GM21528 (cell line): Measurements from ENCODE around the gene MT1B.
"Not testable (repeated sequence)": the region's sequence is repeated elsewhere in the genome, so short reads cannot be mapped to it uniquely, and the experiment has no call there.

ENCODE experiments used
- ATAC-seq: cut with Tn5 transposase; IDR thresholded peaks from one replicate; pipeline ENCODE4 v1.9.1; 2021; ENCODE audit warnings: mild to moderate bottlenecking, moderate library complexity; ENCODE audit not compliant: unreplicated experiment, low FRiP score

The MT1B gene

GRCh38 chr16:56618138-56618537 is 33.5 kb upstream of the MT1B start:
- ATAC-seq, result no peak

DNA sequence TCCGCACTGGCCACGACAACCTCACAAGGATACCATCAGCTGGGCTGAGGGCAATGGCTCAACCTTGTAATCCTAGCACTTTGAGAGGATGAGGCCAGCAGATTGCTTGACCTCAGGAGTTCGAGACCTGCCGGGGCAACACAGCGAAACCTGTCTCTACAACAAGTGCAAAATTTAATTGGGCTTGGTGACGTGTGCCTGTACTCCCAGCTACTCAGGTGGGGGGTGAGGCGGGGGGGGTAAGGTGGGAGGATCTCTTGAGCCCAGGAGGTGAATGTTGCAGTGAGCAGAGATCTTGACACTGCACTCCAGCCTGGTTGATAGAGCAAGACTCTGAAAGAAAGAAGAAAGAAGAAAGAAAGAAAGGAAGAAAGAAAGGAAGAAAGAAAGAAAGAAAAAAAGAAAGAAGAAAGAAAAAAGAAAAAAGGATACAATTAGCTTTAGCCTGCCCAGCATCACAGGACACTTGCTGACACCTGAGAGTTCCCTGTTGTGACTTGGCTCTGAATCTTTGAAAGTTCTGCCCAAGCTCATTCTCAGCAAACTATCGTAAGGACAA is 31.3 kb upstream of the MT1B start:
- ATAC-seq, result no peak

DNA sequence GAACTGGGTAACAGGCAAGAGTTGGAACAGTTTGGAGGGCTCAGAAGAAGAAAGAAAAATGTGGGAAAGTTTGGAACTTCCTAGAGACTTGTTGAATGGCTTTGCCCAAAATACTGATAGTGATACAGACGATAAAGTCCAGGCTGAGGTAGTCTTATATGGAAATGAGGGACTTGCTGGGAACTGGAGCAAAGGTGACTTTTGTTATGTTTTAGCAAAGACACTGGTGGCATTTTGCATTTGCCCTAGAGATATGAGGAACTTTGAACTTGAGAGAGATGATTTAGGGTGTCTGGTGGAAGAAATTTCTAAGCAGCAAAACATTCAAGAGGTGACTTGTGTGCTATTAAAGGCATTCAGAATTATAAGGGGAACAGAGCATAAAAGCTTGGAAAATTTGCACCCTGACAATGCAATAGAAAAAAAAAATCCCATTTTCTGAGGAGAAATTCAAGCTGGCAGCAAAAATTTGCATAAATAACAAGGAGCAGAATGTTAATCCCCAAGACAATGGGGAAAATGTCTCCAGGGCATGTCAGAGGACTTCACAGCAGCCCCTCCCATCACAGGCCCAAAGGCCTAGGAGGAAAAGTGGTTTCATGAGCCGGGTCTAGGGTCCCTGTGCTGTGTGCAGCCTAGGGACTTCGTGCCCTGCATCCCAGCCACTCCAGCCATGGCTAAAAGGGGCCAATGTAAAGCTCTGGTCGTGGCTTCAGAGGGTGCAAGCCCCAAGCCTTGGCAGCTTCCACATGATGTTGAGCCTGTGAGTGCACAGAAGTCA is 29.8 kb upstream of the MT1B start:
- ATAC-seq, result not testable (repeated sequence)

GRCh38 chr16:56623184-56623583 is 28.5 kb upstream of the MT1B start:
- ATAC-seq, result not testable (repeated sequence)

DNA sequence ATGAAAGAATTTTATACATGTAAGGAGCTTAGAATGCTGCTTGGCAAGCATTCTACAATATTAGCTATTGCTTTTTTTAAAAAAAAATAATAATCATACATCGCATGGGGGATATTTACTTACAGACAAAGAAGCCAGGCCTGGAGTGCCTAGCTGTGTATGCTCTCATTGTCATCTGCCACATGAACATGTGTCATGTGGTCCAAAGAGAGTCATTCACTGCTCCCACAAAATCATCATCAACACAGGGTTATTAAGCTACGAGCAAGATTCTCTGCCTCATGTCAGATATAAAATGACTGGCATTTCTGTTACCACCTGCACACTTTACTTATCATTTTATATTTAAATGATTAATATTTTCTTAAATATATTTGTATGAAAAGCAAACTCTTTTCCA is 28.0 kb upstream of the MT1B start:
- ATAC-seq, result no peak

DNA sequence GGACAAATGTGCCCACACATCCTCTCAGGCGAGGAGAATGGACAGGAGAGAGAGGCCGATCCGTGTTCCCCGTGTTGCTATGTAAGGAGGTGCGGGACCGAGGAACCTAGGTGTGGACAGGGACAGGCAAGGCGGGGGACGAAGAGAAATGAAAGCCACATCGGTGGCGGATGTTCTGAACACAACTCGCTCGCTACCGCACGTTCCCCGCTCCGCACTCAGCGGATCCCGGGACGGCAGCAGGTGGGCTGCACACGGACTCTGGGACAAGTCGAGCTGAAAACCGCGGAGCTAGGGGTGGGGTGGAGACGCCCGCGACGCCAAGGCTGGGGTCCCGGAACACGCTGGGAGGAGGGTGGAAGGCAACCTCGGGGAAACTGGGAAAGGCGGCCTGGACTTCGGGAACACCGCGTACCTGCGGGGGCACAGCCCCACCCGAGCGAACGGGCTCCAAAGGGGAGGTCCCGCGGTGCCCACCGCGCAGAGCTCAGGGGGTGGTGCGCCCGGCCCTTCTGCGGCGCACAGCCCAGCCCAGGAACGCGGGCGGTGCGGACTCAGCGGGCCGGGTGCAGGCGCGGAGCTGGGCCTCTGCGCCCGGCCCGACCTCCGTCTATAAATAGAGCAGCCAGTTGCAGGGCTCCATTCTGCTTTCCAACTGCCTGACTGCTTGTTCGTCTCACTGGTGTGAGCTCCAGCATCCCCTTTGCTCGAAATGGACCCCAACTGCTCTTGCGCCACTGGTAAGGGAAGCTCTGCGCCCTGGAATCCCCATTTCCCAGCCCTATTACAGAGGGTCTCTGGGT is 26.3 kb upstream of the MT1B start, which contains the start of gene MT1E:
TSS of gene MT1E (plus strand) at position 642 of the 803 bp plus-strand sequence. CDS start at position 713, 71 bp downstream.
- ATAC-seq, result no peak

DNA sequence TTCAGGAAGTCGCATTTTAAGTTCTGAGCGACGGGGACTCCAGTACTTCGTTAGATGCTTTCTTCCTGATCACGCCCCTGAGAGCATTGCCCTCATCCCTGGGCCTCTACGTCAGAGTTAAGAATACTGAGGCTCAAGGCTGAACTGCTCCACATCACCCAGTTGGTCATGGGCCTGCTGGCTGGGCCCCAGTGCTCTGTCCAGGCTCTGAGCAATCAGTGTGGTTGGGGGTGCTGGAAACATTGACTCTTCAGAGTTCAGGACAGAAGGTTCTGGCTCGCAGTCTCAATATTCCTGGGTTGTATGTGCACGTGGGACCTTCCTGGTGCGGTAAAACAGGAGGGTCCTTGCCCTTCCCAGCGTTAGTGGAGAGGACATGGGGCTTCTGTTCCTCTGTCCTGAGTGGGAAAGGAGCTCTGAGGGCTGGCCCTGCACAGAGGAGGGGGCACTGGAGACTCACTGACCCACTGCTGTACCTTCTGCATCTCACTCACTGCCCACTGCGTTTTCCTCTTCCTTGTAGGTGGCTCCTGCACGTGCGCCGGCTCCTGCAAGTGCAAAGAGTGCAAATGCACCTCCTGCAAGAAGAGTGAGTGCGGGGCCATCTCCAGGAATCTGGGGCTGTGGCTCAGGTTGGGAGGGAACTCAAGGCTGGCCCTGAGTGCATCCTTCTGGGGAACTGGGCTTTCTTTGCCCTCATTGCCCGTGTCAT is 25.6 kb upstream of the MT1B start:
- no peak for ATAC-seq

GRCh38 chr16:56626685-56627084 is 25.0 kb upstream of the MT1B start:
- no peak for ATAC-seq

- ATAC-seq, result no peak
These were observed 23.0 kb upstream of the MT1B start for GRCh38 chr16:56628486-56629350.

DNA sequence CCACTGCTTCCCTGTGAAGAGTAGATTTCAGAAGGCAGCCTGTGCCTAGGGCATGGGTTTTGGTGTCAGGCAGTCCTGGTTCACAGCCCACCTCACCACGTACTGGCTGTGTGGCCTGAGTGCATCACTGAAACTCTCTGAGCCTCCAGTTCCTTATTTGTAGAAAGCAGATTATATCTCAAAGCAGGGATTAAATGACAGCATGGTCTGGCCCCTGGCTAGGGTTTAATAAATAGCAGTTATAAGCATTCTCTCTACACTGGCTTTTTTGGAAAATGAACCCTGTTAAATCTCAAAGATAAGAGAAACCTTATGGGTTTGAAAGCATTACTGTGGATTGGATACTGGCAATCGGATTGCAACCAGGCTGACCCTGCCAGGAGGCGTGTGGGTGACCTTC is 22.2 kb upstream of the MT1B start:
- no peak for ATAC-seq

DNA sequence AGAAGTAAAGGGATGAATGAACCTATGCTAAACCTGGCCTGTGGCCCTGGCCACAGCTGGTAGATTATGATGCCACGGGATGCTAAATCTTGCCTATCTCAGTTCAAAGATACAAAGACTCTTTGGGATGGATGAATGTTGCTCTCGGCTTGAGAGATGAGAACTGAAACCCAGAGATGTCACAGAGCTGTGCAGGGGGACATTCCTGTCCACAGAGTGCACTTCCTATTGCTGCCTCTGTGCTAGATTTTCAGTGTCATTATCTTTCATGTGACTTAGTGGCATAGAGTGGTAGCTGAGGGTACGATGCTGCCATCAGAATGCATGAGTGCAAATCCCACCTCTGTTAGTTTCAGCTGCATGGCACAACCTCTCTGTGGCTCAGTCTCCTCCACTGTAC is 21.6 kb upstream of the MT1B start:
- ATAC-seq, result peak; percentile 74

- ATAC-seq, result no peak
These were observed 20.5 kb upstream of the MT1B start for GRCh38 chr16:56631197-56631596.

DNA sequence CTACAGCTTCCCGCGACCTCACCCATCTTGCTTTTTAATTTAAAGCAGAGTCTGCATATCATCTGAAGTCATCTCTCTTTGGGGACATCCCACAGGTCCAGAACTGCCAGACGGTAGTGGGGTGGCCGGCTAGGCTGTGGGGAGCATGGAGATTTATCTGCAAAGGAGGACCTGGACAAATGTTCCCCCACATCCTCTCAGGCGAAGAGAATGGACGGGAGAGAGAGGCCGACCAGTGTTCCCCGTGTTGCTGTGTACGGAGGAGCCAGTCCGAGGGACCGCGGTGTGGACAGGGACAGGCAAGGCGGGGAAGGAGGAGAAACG is 19.9 kb upstream of the MT1B start:
- ATAC-seq, result no peak

DNA sequence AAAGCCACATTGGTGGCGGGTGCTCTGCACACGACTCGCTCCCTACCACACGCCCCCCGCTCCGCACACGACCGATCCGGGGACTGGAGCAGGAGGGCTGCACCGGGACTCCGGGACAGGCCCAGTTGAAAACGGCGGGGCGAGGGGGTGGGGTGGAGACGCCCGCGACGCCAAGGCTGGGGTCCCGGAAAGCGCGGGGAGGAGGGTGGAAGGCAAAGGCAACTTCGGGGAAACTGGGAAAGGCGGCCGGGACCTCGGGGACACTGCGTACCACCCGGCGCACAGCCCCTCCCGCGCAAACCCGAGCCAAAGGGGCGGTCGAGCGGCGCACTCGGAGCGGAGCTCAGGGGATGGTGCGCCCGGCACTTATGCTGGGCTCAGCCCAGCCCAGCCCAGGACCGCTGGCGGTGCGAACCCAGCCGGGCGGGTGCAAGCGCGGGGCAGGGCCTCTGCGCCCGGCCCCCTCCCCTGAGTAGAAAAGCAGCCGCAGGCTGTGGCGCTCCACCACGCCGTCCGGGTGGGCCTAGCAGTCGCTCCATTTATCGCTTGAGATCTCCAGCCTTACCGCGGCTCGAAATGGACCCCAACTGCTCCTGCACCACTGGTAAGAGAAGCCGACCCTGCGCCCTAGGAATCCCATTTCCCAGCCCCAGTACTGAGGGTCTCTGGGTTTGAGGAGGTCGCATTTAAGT is 19.4 kb upstream of the MT1B start, which contains the start of gene MT1M:
TSS of gene MT1M (plus strand) at position 504 of the 692 bp plus-strand sequence. CDS start at position 577, 73 bp downstream.
- no peak for ATAC-seq

- no peak for ATAC-seq
These were observed 18.8 kb upstream of the MT1B start for GRCh38 chr16:56632848-56633365.

DNA sequence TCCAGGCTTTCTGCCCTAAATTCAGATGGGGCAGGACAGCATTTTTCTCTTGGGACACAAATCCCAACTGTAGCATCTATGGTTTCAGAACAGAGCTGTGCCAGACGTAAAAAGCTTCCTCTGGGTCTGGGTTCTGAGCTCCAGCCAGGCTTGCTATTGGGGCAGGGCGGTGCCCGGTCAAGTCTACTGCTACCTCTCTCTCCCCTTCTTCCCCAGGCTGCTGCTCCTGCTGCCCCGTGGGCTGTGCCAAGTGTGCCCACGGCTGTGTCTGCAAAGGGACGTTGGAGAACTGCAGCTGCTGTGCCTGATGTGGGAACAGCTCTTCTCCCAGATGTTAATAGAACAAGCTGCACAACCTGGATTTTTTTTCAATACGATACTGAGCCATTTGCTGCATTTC is 18.2 kb upstream of the MT1B start:
- ATAC-seq, result no peak

GRCh38 chr16:56634715-56635440 is 16.8 kb upstream of the MT1B start:
- no peak for ATAC-seq

- ATAC-seq, result no peak
These were observed 16.2 kb upstream of the MT1B start for GRCh38 chr16:56635441-56635967.
